HCT116 (cell line): ENCODE results near the gene ANKHD1.

Experiments
- EZH2phosphoT487 ChIP-seq: fragments of 200-600 bp; IDR thresholded peaks from 2 replicates; pipeline ENCODE4 v1.6.1; 2018; ENCODE audit warnings: antibody characterized with exemption, borderline replicate concordance
- POLR2A ChIP-seq: IDR thresholded peaks from 2 replicates; pipeline ENCODE4 v1.7.0; 2011; ENCODE audit warnings: borderline replicate concordance; ENCODE audit not compliant: insufficient read depth, insufficient read length; ENCODE audit errors: extremely low read depth
- RAD21 ChIP-seq: IDR thresholded peaks from 2 replicates; pipeline ENCODE4 v1.6.1; 2012; ENCODE audit warnings: low read depth, mild to moderate bottlenecking
- YY1 ChIP-seq: IDR thresholded peaks from 2 replicates; pipeline ENCODE4 v1.6.1; 2011; ENCODE audit warnings: low read length, low read depth, moderate library complexity, mild to moderate bottlenecking; ENCODE audit not compliant: insufficient replicate concordance; ENCODE audit errors: extremely low read depth
- TF ChIP-seq, protein P1 (sequence below): IDR thresholded peaks from 2 replicates; pipeline ENCODE4 v1.6.1; 2011; ENCODE audit warnings: mild to moderate bottlenecking, low read length, moderate library complexity; ENCODE audit not compliant: insufficient replicate concordance; ENCODE audit errors: extremely low read depth
- TF ChIP-seq, protein P2 (sequence below): IDR thresholded peaks from 2 replicates; pipeline ENCODE4 v1.6.1; 2012
- TF ChIP-seq, protein P3 (sequence below): IDR thresholded peaks from 2 replicates; pipeline ENCODE4 v1.6.1; 2012; ENCODE audit warnings: low read depth
- TF ChIP-seq, protein P4 (sequence below), 3 experiments: fragments of 200-600 bp in 1 of 3; sonication (generic) in 1 of 3; IDR thresholded peaks in 2 of 3; conservative IDR thresholded peaks in 1 of 3; 2 replicates each; pipeline ENCODE4 v1.5.1; 2012 to 2017; ENCODE audit warnings: low read depth in 2 of 3, low read length in 2 of 3, antibody characterized with exemption in 1 of 3, borderline replicate concordance in 1 of 3, control low read depth in 1 of 3, mild to moderate bottlenecking in 1 of 3, mixed read lengths in 1 of 3, mixed run types in 1 of 3, moderate library complexity in 1 of 3; ENCODE audit not compliant: insufficient read depth in 1 of 3

GRCh38 chr5:140383300-140383699 lies 18.3 kb upstream of the ANKHD1 start:
- TF ChIP-seq POLR2A: no peak
- TF ChIP-seq EZH2phosphoT487: no peak
- TF ChIP-seq, protein P1, sequence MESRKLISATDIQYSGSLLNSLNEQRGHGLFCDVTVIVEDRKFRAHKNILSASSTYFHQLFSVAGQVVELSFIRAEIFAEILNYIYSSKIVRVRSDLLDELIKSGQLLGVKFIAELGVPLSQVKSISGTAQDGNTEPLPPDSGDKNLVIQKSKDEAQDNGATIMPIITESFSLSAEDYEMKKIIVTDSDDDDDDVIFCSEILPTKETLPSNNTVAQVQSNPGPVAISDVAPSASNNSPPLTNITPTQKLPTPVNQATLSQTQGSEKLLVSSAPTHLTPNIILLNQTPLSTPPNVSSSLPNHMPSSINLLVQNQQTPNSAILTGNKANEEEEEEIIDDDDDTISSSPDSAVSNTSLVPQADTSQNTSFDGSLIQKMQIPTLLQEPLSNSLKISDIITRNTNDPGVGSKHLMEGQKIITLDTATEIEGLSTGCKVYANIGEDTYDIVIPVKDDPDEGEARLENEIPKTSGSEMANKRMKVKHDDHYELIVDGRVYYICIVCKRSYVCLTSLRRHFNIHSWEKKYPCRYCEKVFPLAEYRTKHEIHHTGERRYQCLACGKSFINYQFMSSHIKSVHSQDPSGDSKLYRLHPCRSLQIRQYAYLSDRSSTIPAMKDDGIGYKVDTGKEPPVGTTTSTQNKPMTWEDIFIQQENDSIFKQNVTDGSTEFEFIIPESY: no peak
- TF ChIP-seq, protein P2, sequence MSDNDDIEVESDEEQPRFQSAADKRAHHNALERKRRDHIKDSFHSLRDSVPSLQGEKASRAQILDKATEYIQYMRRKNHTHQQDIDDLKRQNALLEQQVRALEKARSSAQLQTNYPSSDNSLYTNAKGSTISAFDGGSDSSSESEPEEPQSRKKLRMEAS: no peak
- no peak for TF ChIP-seq RAD21
- no peak for TF ChIP-seq YY1
- TF ChIP-seq, protein P3, sequence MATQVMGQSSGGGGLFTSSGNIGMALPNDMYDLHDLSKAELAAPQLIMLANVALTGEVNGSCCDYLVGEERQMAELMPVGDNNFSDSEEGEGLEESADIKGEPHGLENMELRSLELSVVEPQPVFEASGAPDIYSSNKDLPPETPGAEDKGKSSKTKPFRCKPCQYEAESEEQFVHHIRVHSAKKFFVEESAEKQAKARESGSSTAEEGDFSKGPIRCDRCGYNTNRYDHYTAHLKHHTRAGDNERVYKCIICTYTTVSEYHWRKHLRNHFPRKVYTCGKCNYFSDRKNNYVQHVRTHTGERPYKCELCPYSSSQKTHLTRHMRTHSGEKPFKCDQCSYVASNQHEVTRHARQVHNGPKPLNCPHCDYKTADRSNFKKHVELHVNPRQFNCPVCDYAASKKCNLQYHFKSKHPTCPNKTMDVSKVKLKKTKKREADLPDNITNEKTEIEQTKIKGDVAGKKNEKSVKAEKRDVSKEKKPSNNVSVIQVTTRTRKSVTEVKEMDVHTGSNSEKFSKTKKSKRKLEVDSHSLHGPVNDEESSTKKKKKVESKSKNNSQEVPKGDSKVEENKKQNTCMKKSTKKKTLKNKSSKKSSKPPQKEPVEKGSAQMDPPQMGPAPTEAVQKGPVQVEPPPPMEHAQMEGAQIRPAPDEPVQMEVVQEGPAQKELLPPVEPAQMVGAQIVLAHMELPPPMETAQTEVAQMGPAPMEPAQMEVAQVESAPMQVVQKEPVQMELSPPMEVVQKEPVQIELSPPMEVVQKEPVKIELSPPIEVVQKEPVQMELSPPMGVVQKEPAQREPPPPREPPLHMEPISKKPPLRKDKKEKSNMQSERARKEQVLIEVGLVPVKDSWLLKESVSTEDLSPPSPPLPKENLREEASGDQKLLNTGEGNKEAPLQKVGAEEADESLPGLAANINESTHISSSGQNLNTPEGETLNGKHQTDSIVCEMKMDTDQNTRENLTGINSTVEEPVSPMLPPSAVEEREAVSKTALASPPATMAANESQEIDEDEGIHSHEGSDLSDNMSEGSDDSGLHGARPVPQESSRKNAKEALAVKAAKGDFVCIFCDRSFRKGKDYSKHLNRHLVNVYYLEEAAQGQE: no peak
- TF ChIP-seq, protein P4, sequence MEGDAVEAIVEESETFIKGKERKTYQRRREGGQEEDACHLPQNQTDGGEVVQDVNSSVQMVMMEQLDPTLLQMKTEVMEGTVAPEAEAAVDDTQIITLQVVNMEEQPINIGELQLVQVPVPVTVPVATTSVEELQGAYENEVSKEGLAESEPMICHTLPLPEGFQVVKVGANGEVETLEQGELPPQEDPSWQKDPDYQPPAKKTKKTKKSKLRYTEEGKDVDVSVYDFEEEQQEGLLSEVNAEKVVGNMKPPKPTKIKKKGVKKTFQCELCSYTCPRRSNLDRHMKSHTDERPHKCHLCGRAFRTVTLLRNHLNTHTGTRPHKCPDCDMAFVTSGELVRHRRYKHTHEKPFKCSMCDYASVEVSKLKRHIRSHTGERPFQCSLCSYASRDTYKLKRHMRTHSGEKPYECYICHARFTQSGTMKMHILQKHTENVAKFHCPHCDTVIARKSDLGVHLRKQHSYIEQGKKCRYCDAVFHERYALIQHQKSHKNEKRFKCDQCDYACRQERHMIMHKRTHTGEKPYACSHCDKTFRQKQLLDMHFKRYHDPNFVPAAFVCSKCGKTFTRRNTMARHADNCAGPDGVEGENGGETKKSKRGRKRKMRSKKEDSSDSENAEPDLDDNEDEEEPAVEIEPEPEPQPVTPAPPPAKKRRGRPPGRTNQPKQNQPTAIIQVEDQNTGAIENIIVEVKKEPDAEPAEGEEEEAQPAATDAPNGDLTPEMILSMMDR (IDR thresholded peaks at IDR 0.05 in 2 of 3, conservative IDR thresholded peaks at IDR 0.05 in 1 of 3; ENCODE audit: borderline replicate concordance in 1 of 3, insufficient read depth in 1 of 3, low read depth in 2 of 3, low read length in 2 of 3): no peak
